ENCODE data around the gene GALNT16. TPM values are rescaled to one million over a fixed set of nuclear protein-coding genes. Genes with fewer than 3 reads are reported as not detected.
A peak's percentile ranks its signal among the peaks of the same experiment; 100 is the strongest.

Gene GALNT16
- total and polyA plus RNA-seq, 11 donors, result 17.0 to 81.6 (median 51.3) TPM

DNA sequence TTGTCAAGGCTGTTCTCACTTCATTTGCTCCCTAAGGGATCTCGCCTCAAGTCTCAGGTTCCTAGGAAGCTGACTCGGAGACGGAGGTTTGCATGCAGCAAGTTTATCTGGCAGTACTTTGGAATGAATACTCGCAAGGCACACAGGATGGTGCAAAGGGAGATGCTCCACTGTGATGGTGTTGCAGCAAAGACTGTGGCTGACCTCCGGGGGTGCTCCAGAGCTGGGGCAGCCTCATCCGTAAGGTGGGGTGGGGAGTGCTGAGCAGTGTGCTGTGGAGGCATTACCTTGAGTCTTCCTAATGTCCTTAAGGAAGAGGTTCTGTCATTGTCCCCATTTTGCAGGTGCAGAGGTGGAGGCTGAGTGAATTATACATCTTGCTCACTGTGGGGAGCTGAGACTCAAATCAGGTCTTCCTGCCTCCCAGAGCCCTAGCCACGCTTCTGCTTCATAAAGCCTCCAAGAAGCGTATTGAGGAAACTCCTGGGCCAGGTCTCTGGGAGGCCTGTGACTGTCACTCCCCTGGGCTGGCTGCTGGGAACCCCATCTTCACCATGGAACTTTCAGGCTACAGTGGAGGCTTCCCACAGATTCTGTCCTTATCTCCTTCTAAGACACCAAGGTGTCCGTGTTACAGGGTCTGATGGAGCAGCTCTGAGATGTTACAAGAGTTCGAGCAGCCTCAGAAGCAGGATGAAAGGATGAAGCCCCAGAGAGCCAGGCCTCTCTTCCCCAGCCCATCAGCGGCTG is 39.5 kb downstream of the GALNT16 start:
- H3K9me3 ChIP-seq, result no peaks in the 10 kb centered on the region
- H3K36me3 ChIP-seq, result no peaks in the 10 kb centered on the region
- intact Hi-C loops (cut with DNase I), result no loop called here
- TF ChIP-seq CTCF (IDR thresholded peaks at IDR 0.05) (peak in 3 of 12 donors; percentile 13 to 25 (median 17)), POLR2A (IDR thresholded peaks at IDR 0.05) (no peak)
- peaks cover 0 to 34% (median 12%) of the 10 kb centered on the region in 12 donors for H3K4me1 ChIP-seq
- WGBS, 4 donors, result 83 to 89% (median 85%) methylated on average over 11 of the region's 11 CpGs
- peak overlapping the region in 1 of 12 donors; percentile 18 for H3K27ac ChIP-seq
- H3K4me3 ChIP-seq, result no peak overlapping the region
- ATAC-seq (peak in 1 of 4 donors; percentile 37), DNase-seq (peak in 1 of 5 donors; percentile 21)
- no peaks in the 10 kb centered on the region for H3K27me3 ChIP-seq

DNA sequence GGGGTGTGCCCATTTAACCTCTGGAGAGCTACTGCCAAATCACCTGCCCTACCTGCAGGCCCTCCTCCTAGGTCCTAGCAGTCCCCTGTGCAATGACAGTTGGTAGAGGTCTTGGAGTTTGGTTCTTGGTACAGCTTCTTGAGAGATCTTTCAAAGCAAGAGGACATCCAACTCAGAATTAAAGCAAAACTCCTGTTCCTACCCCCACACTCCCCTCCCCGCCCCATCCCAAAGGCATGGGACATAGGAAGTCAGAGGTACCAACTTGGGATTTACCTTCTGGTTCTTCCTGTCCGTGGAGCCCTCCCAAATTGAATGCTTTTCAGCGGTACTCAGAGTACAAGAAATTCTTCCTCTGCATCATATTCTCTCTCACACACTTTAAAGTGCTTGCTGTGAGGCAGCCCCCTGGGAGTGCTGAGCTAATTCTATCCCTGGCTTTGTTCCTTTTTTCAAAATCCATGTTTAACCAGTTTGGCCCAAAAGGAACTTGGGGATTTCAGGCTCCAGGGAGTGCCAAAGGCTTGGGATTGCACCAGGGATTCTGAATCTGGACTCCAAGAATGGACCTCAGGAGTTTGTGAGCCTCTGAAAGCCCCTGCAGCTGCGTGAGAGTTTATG is 40.8 kb downstream of the GALNT16 start:
- peak in 3 of 4 donors; percentile 31 to 39 (median 31) for ATAC-seq
- no peak for TF ChIP-seq CTCF (IDR thresholded peaks at IDR 0.05)
- no peak for TF ChIP-seq POLR2A (IDR thresholded peaks at IDR 0.05)

DNA sequence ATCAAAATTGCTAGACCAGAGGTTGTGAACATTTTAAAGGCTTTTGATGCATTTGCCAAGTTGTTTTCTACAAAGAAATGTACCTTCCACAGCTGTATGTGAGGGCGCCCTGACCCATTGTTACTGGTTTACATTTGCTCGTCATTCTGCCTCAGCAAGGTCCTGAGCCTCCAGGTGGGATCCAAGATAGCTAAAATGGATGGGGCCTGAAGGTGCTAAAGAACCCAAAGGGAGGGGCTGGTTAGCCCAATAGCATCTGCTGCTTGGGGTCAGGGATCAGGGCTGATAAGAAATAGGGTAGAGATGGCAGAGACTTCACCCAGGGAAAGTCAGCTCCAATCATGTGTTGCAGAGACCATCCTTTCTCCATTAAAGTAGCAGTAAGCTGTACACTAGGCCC is 43.1 kb downstream of the GALNT16 start:
- no peak overlapping the region for H3K27ac ChIP-seq
- intact Hi-C loops (cut with DNase I), result no loop called here
- peaks cover 0 to 6% (median 0%) of the 10 kb centered on the region in 9 donors for H3K27me3 ChIP-seq
- no peak for DNase-seq
- WGBS, 4 donors, result 88 to 91% (median 89%) methylated on average over 2 of the region's 2 CpGs
- no peaks in the 10 kb centered on the region for H3K9me3 ChIP-seq
- no peak for TF ChIP-seq CTCF (IDR thresholded peaks at IDR 0.05)
- no peak for TF ChIP-seq POLR2A (IDR thresholded peaks at IDR 0.05)
- no peak overlapping the region for H3K4me3 ChIP-seq
- H3K4me1 ChIP-seq, result peaks cover 0 to 31% (median 11%) of the 10 kb centered on the region in 12 donors
- no peaks in the 10 kb centered on the region for H3K36me3 ChIP-seq
- no peak for ATAC-seq

More for the DNA sequence above, 40.8 kb downstream of the GALNT16 start:
- Histone ChIP-seq H3K27ac (peak overlapping the region in 1 of 12 donors; percentile 39), H3K27me3 (no peaks in the 10 kb centered on the region), H3K4me3 (no peak overlapping the region), H3K4me1 (peaks cover 0 to 34% (median 12%) of the 10 kb centered on the region in 12 donors), H3K36me3 (no peaks in the 10 kb centered on the region), H3K9me3 (no peaks in the 10 kb centered on the region)
- intact Hi-C loops (cut with DNase I), result no loop called here
- 61 to 74% (median 69%) methylated on average over 4 of the region's 4 CpGs for WGBS, 4 donors
- DNase-seq, result peak in 3 of 5 donors; percentile 30 to 53 (median 39)

DNA sequence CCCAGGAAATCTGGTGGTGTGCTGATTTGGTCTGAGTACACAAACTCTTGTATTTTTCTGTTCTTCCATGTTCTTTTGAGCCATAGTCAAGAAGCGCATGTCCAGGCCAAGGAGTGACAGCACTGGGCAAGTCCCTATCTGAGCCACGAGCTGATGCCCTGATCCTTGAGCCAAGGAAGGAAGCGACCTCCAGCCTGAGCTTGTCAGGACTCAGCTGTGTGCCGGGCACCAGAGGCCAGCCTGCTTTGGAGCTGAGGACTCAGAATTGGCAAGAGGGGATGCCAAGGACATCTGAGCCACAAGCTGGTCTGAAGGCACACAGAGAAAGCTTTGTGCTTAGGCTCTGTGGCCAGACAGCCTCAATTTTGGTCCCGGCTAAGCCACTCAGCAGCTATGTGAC is 52.6 kb downstream of the GALNT16 start:
- Histone ChIP-seq H3K36me3 (no peaks in the 10 kb centered on the region), H3K9me3 (no peaks in the 10 kb centered on the region), H3K27me3 (peaks cover 0 to 3% (median 0%) of the 10 kb centered on the region in 9 donors), H3K4me3 (no peak overlapping the region), H3K4me1 (peaks cover 4 to 46% (median 24%) of the 10 kb centered on the region in 12 donors), H3K27ac (peak overlapping the region in 5 of 12 donors; percentile 17 to 52 (median 33))
- WGBS, 4 donors, result 49 to 74% (median 65%) methylated on average over 5 of the region's 5 CpGs
- intact Hi-C loops (cut with DNase I), result no loop called here
- ATAC-seq, result peak in 1 of 4 donors; percentile 2
- DNase-seq, result peak in 1 of 5 donors; percentile 15
- TF ChIP-seq POLR2A (IDR thresholded peaks at IDR 0.05) (no peak), CTCF (IDR thresholded peaks at IDR 0.05) (no peak)

All from heart left ventricle (tissue), 16 donors.